Left lung (tissue), 10 donors: ENCODE measurements around the gene MRM3. TPM values are rescaled to one million over a fixed set of nuclear protein-coding genes. Genes with fewer than 3 reads are reported as not detected.
"Not testable (repeated sequence)": the region's sequence is repeated elsewhere in the genome, so short reads cannot be mapped to it uniquely, and the experiment has no call there.

ENCODE experiments used
- ATAC-seq: fragments of 200-7000 bp; cut with Tn5 transposase; one replicate; pipeline ENCODE4 v1.9.1; 2020; ENCODE audit warnings: moderate library complexity
- DNase-seq, 4 donors: peaks; one replicate each; pipeline ENCODE4 v3.0.0-alpha.2; 2013 to 2020
- H3K27ac ChIP-seq, 2 donors: fragments of 200-600 bp; sonication (generic) in 1 of 2; one replicate each; pipeline versions ENCODE4 v1.5.0 to v1.8.0; 2020 to 2021
- H3K27me3 ChIP-seq, 2 donors: fragments of 200-600 bp; sonication (generic) in 1 of 2; one replicate each; pipeline versions ENCODE4 v1.5.0 to v1.8.0; 2020 to 2021
- H3K36me3 ChIP-seq, 2 donors: fragments of 200-600 bp; sonication (generic) in 1 of 2; one replicate each; pipeline versions ENCODE4 v1.5.0 to v1.8.0; 2020 to 2021
- H3K4me1 ChIP-seq, 2 donors: fragments of 200-600 bp; one replicate each; pipeline ENCODE4 v1.8.0; 2021
- H3K4me3 ChIP-seq, 2 donors: fragments of 200-600 bp; sonication (generic) in 1 of 2; one replicate each; pipeline versions ENCODE4 v1.5.0 to v1.8.0; 2020 to 2021; ENCODE audit warnings: mild to moderate bottlenecking in 1 of 2
- H3K9me3 ChIP-seq, 2 donors: fragments of 200-600 bp; sonication (generic) in 1 of 2; one replicate each; pipeline versions ENCODE4 v1.5.0 to v1.8.0; 2020 to 2021
- CTCF ChIP-seq, 2 donors: fragments of 200-600 bp; sonication (generic) in 1 of 2; IDR thresholded peaks; one replicate each; pipeline versions ENCODE4 v1.5.0 to v1.8.0; 2021; ENCODE audit warnings: antibody characterized with exemption in 2 of 2
- intact Hi-C, 2 donors: fragments of 100-400 bp; cut with DNase I; formaldehyde crosslinking; loops; one replicate each; pipeline versions ENCODE4 v1.11.2 to v1.14.2; 2022
- polyA plus RNA-seq, 6 donors: library from polyadenylated mRNA; unstranded; fragments of 120-200 nt; gene quantifications; one replicate each; pipeline ENCODE4 v1.2.1, GENCODE V29; 2013; ENCODE audit not compliant: insufficient read length in 6 of 6
- total RNA-seq, 2 donors: library from RNA; stranded (reverse); fragmentation: NEBNext Ultra II Directional; extraction: Animal tissue kit (Norgen Biotek cat#: 25700); gene quantifications; one replicate each; pipeline ENCODE4 v1.2.1, GENCODE V29; 2021
- donor health status: DM: no; HTN: yes; CAD: no.
- donor health status: DM: no; HTN: no; CAD: no.

Gene MRM3
- total and polyA plus RNA-seq, 8 donors = 8.9 to 16.5 (median 15.6) TPM

- ATAC-seq (peak; percentile 10), DNase-seq (peak in 1 of 4 donors; percentile 17)
- peaks cover 0 to 20% of the 10 kb centered on the region in 2 donors for H3K36me3 ChIP-seq
- peak overlapping the region; percentile 94 to 96 for H3K4me3 ChIP-seq
- TF ChIP-seq CTCF (IDR thresholded peaks at IDR 0.05) = no peak
- peaks cover 9 to 25% of the 10 kb centered on the region in 2 donors for H3K4me1 ChIP-seq
- intact Hi-C loops = no loop called here
- H3K9me3 ChIP-seq = no peaks in the 10 kb centered on the region
- H3K27me3 ChIP-seq = no peaks in the 10 kb centered on the region
- peak overlapping the region; percentile 75 to 82 for H3K27ac ChIP-seq
Measured at GRCh38 chr17:751269-752001, 30.7 kb upstream of the MRM3 start.

GRCh38 chr17:752002-752619 lies 30.0 kb upstream of the MRM3 start, which contains the start of gene GEMIN4:
GEMIN4 (minus strand) TSS chr17:752264; CDS start chr17:752142, 122 bp downstream.
- H3K4me1 ChIP-seq = peaks cover 9 to 25% of the 10 kb centered on the region in 2 donors
- H3K27ac ChIP-seq = peak within 1 kb of the TSS; percentile 75 to 82
- peaks cover 0 to 20% of the 10 kb centered on the region in 2 donors for H3K36me3 ChIP-seq
- intact Hi-C loops = no loop called here
- TF ChIP-seq CTCF (IDR thresholded peaks at IDR 0.05) = peak; percentile 92 to 94
- H3K27me3 ChIP-seq = no peaks in the 10 kb centered on the region
- H3K9me3 ChIP-seq = no peaks in the 10 kb centered on the region
- peak; percentile 98 for ATAC-seq
- peak within 1 kb of the TSS; percentile 94 to 96 for H3K4me3 ChIP-seq
- DNase-seq = peak; percentile 94 to 100 (median 95)

GRCh38 chr17:752620-753219 lies 29.4 kb upstream of the MRM3 start:
- ATAC-seq = peak; percentile 87
- peak; percentile 68 to 90 (median 82) for DNase-seq
- H3K9me3 ChIP-seq = no peaks in the 10 kb centered on the region
- H3K4me1 ChIP-seq = peaks cover 9 to 25% of the 10 kb centered on the region in 2 donors
- H3K27me3 ChIP-seq = no peaks in the 10 kb centered on the region
- H3K4me3 ChIP-seq = peak overlapping the region; percentile 94 to 96
- no peak for TF ChIP-seq CTCF (IDR thresholded peaks at IDR 0.05)
- peak overlapping the region; percentile 75 to 82 for H3K27ac ChIP-seq
- H3K36me3 ChIP-seq = peaks cover 0 to 20% of the 10 kb centered on the region in 2 donors
- intact Hi-C loops = no loop called here

- no peaks in the 10 kb centered on the region for H3K27me3 ChIP-seq
- peaks cover 9 to 25% of the 10 kb centered on the region in 2 donors for H3K4me1 ChIP-seq
- TF ChIP-seq CTCF (IDR thresholded peaks at IDR 0.05) = no peak
- no peak overlapping the region for H3K27ac ChIP-seq
- no peaks in the 10 kb centered on the region for H3K9me3 ChIP-seq
- H3K36me3 ChIP-seq = peaks cover 0 to 20% of the 10 kb centered on the region in 2 donors
- no peak overlapping the region for H3K4me3 ChIP-seq
- ATAC-seq (no peak), DNase-seq (no peak)
- intact Hi-C loops = no loop called here
Measured at GRCh38 chr17:753418-753817, 28.7 kb upstream of the MRM3 start.

GRCh38 chr17:755319-755961 lies 26.7 kb upstream of the MRM3 start:
- ATAC-seq, intact Hi-C loops, H3K27ac ChIP-seq, H3K9me3 ChIP-seq, H3K27me3 ChIP-seq, DNase-seq, H3K4me3 ChIP-seq: not testable (repeated sequence)
- Histone ChIP-seq H3K4me1 (peaks cover 9 to 17% of the 10 kb centered on the region in 2 donors), H3K36me3 (peaks cover 0 to 38% of the 10 kb centered on the region in 2 donors)

- peaks cover 0 to 45% of the 10 kb centered on the region in 2 donors for H3K36me3 ChIP-seq
- H3K4me3 ChIP-seq, H3K27me3 ChIP-seq, ATAC-seq, H3K27ac ChIP-seq, intact Hi-C loops, H3K9me3 ChIP-seq, DNase-seq: not testable (repeated sequence)
- H3K4me1 ChIP-seq = peaks cover 6 to 10% of the 10 kb centered on the region in 2 donors
Measured at GRCh38 chr17:756010-756567, 26.1 kb upstream of the MRM3 start.
